Renal pelvis (tissue), 12 donors: Measurements from ENCODE around the gene SPDYE11. TPM values are rescaled to one million over a fixed set of nuclear protein-coding genes. Genes with fewer than 3 reads are reported as not detected.
A peak's percentile ranks its signal among the peaks of the same experiment; 100 is the strongest.
"Not testable (repeated sequence)": the region's sequence is repeated elsewhere in the genome, so short reads cannot be mapped to it uniquely, and the experiment has no call there.

Experiments
- DNase-seq: peaks from one replicate; pipeline ENCODE4 v3.0.0-alpha.2; 2013
- long read RNA-seq, 16 experiments: transcript quantifications; one replicate each; lab custom pipeline, GENCODE V29; 2026
- polyA plus RNA-seq, 3 donors: library from polyadenylated mRNA; unstranded; fragments of 120-200 nt; gene quantifications; one replicate each; pipeline ENCODE4 v1.2.1, GENCODE V29; 2013; ENCODE audit not compliant: insufficient read length in 3 of 3

SPDYE11 gene
- 1 to 10 TPM in 2 of 3 donors, under 1 TPM in 1; 0.41 to 1.3 (median 1.2) TPM for polyA plus RNA-seq
- long read RNA-seq, donor 1 = 0 reads
- long read RNA-seq, donor 2 = 0 reads
- long read RNA-seq, donor 3 = 0 reads
- long read RNA-seq, donor 4 = 0 reads
- long read RNA-seq, donor 5 = 0 reads
- long read RNA-seq, donor 6 = 0 reads
- long read RNA-seq, donor 7 = 0 reads
- long read RNA-seq, donor 8 = 0 reads
- long read RNA-seq, donor 9 = 0 reads
- long read RNA-seq, donor 10 = 0 reads
- long read RNA-seq, donor 11 = 0 reads
- long read RNA-seq, donor 12 = 0 reads
- long read RNA-seq, donor 13 = 0 reads
- long read RNA-seq, donor 14 = 0 reads
- long read RNA-seq, donor 15 = 0 reads
- long read RNA-seq, donor 16 = 0 reads

GRCh38 chr7:73057811-73058210, at the start of gene SPDYE11:
Gene SPDYE11, minus strand, starts transcription at chr7:73057911. Its CDS starts 1,800 bp downstream, at chr7:73056111.
- not testable (repeated sequence) for DNase-seq

- DNase-seq = not testable (repeated sequence)
Measured at GRCh38 chr7:73085938-73086337, 28.2 kb upstream of the SPDYE11 start, which contains the start of gene SPDYE9. Gene SPDYE9, minus strand, starts transcription at chr7:73086038. Its CDS starts 1,800 bp downstream, at chr7:73084238.

- not testable (repeated sequence) for DNase-seq
Measured at GRCh38 chr7:73029666-73030065, 28.0 kb downstream of the SPDYE11 start, which contains the start of gene SPDYE8. Gene SPDYE8, minus strand, starts transcription at chr7:73029766. Its CDS starts 1,800 bp downstream, at chr7:73027966.

- not testable (repeated sequence) for DNase-seq
Measured at GRCh38 chr7:73006491-73006890, 51.2 kb downstream of the SPDYE11 start.

GRCh38 chr7:73005693-73006447, 51.8 kb downstream of the SPDYE11 start:
- peak; percentile 92 for DNase-seq

- not testable (repeated sequence) for DNase-seq
Measured at GRCh38 chr7:73005356-73005692, 52.4 kb downstream of the SPDYE11 start.

- DNase-seq = not testable (repeated sequence)
Measured at GRCh38 chr7:72997887-72998468, 59.7 kb downstream of the SPDYE11 start.

Other genes starting within 250 kb of the SPDYE11 start
- gene TYW1B, start 229.7 kb downstream of the SPDYE11 start, polyA plus RNA-seq = 1 to 10 TPM; 2.8 to 9.4 (median 3.9) TPM
- 10 to 100 TPM; 46.9 to 52.2 (median 47.6) TPM for gene POM121, start 132.8 kb downstream of the SPDYE11 start, polyA plus RNA-seq
- 1 to 10 TPM in 2 of 3 donors, under 1 TPM in 1; 0.94 to 3.1 (median 2.0) TPM for gene TRIM74, start 88.4 kb downstream of the SPDYE11 start, polyA plus RNA-seq
- gene SPDYE8, start 28.1 kb downstream of the SPDYE11 start, polyA plus RNA-seq = 1 to 10 TPM in 1 of 3 donors, under 1 TPM in 2; 0.19 to 1.0 (median 0.64) TPM
- gene SPDYE9, start 28.1 kb upstream of the SPDYE11 start, polyA plus RNA-seq = 1 to 10 TPM in 2 of 3 donors, under 1 TPM in 1; 0.41 to 1.3 (median 1.1) TPM